Body of pancreas (tissue), 4 donors: ENCODE results near the gene NACC2. TPM values are rescaled to one million over a fixed set of nuclear protein-coding genes. Genes with fewer than 3 reads are reported as not detected.

Experiments
- ATAC-seq: fragments of 150-250 bp; one replicate; pipeline ENCODE4 v1.9.1; 2016
- DNase-seq, 4 donors: peaks; one replicate each; pipeline ENCODE4 v3.0.0-alpha.2; 2019
- H3K27ac ChIP-seq, 4 donors: fragments of 200-600 bp; sonication (generic); 1 replicate in 3 of 4; 2 replicates in 1 of 4; pipeline versions ENCODE4 v1.5.1 to v1.6.1; 2016 to 2019; ENCODE audit warnings: mild to moderate bottlenecking in 1 of 4, mixed read lengths in 1 of 4, moderate library complexity in 1 of 4
- H3K27me3 ChIP-seq, 2 donors: fragments of 200-600 bp; sonication (generic); one replicate each; pipeline ENCODE4 v1.6.0; 2016; ENCODE audit warnings: mild to moderate bottlenecking in 1 of 2
- H3K36me3 ChIP-seq, 2 donors: fragments of 200-600 bp; sonication (generic); replicated peaks in 1 of 2; 2 replicates each; pipeline ENCODE4 v1.5.1; 2016; ENCODE audit warnings: low read depth in 2 of 2; ENCODE audit not compliant: insufficient read depth in 1 of 2
- H3K4me1 ChIP-seq: fragments of 200-600 bp; sonication (generic); one replicate; pipeline ENCODE4 v1.6.0; 2016
- H3K4me3 ChIP-seq, 2 donors: fragments of 200-600 bp; sonication (generic); 1 replicate in 1 of 2; 2 replicates in 1 of 2; pipeline ENCODE4 v1.5.1; 2016 to 2019
- H3K9me3 ChIP-seq, 3 donors: fragments of 200-600 bp; sonication (generic); 1 replicate in 2 of 3; 2 replicates in 1 of 3; pipeline ENCODE4 v1.5.1; 2016
- POLR2A ChIP-seq, 3 donors: fragments of 450-650 bp; IDR thresholded peaks; one replicate each; pipeline ENCODE4 v1.6.1; 2016; ENCODE audit warnings: antibody characterized with exemption in 3 of 3, mild to moderate bottlenecking in 2 of 3
- WGBS, 2 donors: methylation state at CpG; one replicate each; pipeline ENCODE4 v1.1.5; 2017; 5-methylcytosine and 5-hydroxymethylcytosine counted together
- intact Hi-C: fragments of 100-400 bp; cut with DNase I; formaldehyde crosslinking; loops from one replicate; pipeline ENCODE4 v1.15.1; 2023
- total RNA-seq, 2 donors: library from RNA; depleted of rRNA; stranded (reverse); fragments of >200 nt; gene quantifications; one replicate each; pipeline ENCODE4 v1.1.0, GENCODE V29; 2016
- TF ChIP-seq, protein P1 (sequence below), 7 experiments: fragments of 450-650 bp in 4 of 7; fragments of 200-600 bp in 3 of 7; sonication (generic) in 3 of 7; IDR thresholded peaks; one replicate each; pipeline ENCODE4 v1.5.1; 2016 to 2019; ENCODE audit warnings: antibody characterized with exemption in 7 of 7

Gene NACC2
- total RNA-seq, 2 donors from 2014 or later, result 16.6 to 21.1 TPM

DNA sequence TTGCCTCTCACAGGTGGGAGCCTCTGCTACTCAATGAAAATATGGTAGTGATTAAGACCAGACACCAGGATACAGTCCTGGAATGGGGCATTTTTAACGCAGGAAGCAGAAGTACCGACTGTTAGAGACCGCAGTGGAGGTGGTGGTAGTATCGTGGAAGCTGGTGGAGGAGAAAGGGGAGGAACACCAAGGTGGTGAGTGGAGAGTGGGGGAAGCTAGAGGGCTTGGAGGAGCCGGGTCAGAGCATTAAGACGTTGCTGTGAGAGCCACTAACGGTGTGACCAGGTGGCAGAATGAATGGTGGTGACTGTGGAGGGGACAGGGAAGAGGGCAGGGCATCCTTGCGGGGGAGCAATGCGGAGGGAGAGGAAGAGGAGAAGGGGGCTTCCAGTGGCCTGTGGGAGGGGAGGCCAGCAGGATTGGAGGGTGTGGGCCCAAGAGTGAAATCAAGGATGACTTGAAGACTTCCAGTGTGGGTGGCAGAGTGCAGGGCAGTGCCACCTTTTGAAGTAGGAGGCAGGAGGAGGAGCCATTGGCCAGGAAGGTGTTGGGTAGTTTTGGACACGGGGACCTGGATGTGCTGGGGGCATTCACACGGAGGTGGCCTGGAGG is 132.3 kb downstream of the NACC2 start:
- Histone ChIP-seq H3K36me3 (no peaks in the 10 kb centered on the region), H3K4me1 (peaks cover 43% of the 10 kb centered on the region), H3K9me3 (no peaks in the 10 kb centered on the region), H3K27ac (no peak overlapping the region), H3K27me3 (no peaks in the 10 kb centered on the region), H3K4me3 (no peak overlapping the region)
- no peak for TF ChIP-seq POLR2A (IDR thresholded peaks at IDR 0.05)
- TF ChIP-seq, protein P1, sequence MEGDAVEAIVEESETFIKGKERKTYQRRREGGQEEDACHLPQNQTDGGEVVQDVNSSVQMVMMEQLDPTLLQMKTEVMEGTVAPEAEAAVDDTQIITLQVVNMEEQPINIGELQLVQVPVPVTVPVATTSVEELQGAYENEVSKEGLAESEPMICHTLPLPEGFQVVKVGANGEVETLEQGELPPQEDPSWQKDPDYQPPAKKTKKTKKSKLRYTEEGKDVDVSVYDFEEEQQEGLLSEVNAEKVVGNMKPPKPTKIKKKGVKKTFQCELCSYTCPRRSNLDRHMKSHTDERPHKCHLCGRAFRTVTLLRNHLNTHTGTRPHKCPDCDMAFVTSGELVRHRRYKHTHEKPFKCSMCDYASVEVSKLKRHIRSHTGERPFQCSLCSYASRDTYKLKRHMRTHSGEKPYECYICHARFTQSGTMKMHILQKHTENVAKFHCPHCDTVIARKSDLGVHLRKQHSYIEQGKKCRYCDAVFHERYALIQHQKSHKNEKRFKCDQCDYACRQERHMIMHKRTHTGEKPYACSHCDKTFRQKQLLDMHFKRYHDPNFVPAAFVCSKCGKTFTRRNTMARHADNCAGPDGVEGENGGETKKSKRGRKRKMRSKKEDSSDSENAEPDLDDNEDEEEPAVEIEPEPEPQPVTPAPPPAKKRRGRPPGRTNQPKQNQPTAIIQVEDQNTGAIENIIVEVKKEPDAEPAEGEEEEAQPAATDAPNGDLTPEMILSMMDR (IDR thresholded peaks at IDR 0.05), result no peak
- WGBS, 2 donors, result 71 to 73% methylated on average over 11 of the region's 11 CpGs
- intact Hi-C loops, result no loop called here
- DNase-seq (no peak), ATAC-seq (no peak)

DNA sequence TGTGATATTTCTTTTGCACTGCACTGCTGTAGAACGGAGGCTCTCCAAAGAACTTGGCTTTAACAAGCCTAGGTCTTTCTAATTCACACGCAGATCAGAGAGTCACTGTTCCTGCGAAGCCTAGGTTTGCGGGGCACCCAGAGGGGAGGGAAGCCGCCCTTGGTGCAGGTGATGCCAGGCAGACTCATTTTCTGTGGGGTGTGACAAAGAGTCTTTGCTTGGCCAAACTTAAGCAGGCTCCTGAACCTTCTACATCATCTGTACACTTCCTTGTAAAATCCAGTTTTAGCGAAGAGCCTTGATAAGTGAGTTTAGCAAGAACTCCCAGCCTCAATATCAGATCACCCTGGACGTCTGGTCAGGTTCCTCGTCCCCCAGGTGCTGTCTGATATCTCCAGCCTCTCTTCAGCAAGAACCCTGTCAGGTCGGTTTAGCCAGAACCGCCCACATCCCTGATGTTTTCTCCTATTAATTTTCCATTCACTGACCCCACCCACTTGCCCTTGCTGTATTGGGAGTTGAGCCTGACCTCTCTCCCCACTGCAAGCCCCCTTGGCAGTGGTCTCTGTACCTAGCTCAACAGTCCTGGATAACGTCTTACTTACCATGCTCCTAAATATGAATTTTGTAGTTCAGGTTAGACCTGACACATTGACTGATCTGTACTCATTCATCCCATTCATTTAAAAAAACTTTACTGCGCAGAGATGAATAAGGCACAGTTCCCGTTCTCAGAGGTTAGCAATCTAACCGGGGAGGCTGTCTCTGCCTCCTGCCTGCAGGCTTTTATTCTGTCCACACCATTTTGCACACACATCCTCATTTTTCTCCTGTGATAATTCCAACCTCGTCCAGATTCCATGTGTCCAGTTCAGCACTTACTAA is 133.0 kb downstream of the NACC2 start:
- no peak overlapping the region for H3K4me3 ChIP-seq
- no peaks in the 10 kb centered on the region for H3K36me3 ChIP-seq
- peaks cover 36% of the 10 kb centered on the region for H3K4me1 ChIP-seq
- H3K9me3 ChIP-seq, result no peaks in the 10 kb centered on the region
- no peak overlapping the region for H3K27ac ChIP-seq
- intact Hi-C loops, result no loop called here
- no peak for DNase-seq
- WGBS, 2 donors, result 22 to 38% methylated on average over 15 of the region's 15 CpGs
- no peaks in the 10 kb centered on the region for H3K27me3 ChIP-seq
- ATAC-seq, result no peak
- TF ChIP-seq POLR2A (IDR thresholded peaks at IDR 0.05), result no peak
- TF ChIP-seq, protein P1 (IDR thresholded peaks at IDR 0.05), result no peak

DNA sequence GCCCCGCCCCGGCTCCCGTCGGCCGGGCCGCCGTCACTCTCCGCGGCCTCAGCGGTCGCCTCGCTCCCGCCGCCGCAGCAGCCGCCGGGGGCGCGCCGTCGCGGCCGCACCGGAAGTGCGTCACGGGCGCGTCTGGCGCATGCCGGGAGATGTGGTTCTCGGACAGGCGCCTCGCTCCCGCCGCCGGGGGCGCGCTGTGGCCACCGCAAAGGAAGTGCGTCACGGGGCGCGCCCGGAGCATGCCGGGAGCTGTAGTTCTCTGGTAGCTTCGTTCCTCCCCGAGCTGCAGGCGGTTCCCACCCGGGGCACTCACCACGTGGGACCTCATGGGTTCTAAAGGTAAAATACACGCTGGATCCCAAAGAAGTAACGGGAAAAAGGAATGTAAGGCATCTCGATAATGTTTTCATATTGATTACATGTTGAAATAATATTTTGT is 133.8 kb downstream of the NACC2 start, which contains the start of gene UBAC1:
UBAC1 (minus strand) TSS at position 97 of the 439 bp plus-strand sequence. CDS start 211 bp downstream, outside the sequence.
- Histone ChIP-seq H3K36me3 (no peaks in the 10 kb centered on the region), H3K27ac (peak within 1 kb of the TSS; percentile 20 to 89 (median 83)), H3K4me1 (peaks cover 30% of the 10 kb centered on the region), H3K4me3 (peak within 1 kb of the TSS; percentile 84 to 94), H3K27me3 (no peaks in the 10 kb centered on the region), H3K9me3 (no peaks in the 10 kb centered on the region)
- intact Hi-C loops, result no loop called here
- WGBS, 2 donors, result 0% methylated on average over 8 to 53 of the region's 53 CpGs
- TF ChIP-seq, protein P1 (IDR thresholded peaks at IDR 0.05), result peak; percentile 31 to 92 (median 53)
- no peak for TF ChIP-seq POLR2A (IDR thresholded peaks at IDR 0.05)
- peak; percentile 95 to 97 (median 95) for DNase-seq
- peak; percentile 97 for ATAC-seq

DNA sequence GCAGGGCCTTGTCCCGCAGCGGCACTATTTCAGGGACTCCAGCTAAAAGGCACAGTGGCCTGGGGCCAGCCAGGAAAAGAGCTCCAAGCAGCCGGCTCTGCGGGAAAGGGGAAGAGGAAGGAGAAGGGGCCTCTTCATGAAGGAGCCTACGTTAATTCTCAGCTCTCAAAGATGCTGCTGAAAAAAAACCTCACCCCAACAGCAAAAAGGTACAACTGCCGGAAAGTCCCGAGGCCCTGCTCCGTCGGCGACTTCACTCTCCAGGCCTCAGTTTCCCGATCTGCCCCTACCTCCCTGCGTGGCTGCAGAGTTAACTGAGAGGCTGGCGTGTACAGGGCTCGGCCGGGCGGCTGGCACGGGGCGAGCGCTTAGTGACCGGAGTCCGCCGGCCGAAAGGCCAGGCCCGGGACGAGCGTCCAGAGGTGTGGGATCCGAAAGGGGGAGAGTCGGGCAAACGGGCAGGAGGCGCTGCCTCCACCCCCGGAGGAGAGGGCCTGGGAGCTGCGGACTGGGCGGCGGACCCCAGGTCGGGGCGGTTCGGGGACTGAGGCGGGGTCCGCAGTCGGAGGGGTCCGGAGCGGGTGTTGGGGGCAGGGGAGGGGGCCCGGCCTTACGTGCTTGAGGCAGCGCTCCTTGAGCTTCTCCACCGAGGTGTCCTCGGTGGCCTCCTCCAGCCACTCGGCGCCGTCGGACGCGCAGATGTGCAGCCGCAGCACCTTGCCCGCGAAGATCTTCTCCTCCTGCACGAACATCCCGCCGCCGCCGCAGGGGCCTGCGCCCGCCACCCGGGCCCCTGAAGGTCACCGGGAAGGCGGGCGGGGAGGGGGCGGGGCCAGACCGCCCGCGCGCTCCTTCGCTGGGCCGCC is 134.4 kb downstream of the NACC2 start:
- H3K9me3 ChIP-seq, result no peaks in the 10 kb centered on the region
- DNase-seq (peak in 3 of 4 donors; percentile 27 to 43 (median 32)), ATAC-seq (peak; percentile 25)
- no peaks in the 10 kb centered on the region for H3K27me3 ChIP-seq
- no peaks in the 10 kb centered on the region for H3K36me3 ChIP-seq
- peak overlapping the region; percentile 84 to 94 for H3K4me3 ChIP-seq
- WGBS, 2 donors, result 1% methylated on average over 19 to 69 of the region's 74 CpGs
- peaks cover 30% of the 10 kb centered on the region for H3K4me1 ChIP-seq
- H3K27ac ChIP-seq, result peak overlapping the region; percentile 20 to 89 (median 83)
- peak in 1 of 3 donors; percentile 40 for TF ChIP-seq POLR2A (IDR thresholded peaks at IDR 0.05)
- TF ChIP-seq, protein P1 (IDR thresholded peaks at IDR 0.05), result no peak
- intact Hi-C loops, result no loop called here
